ENCODE results near the gene DGCR6L. TPM values are rescaled to one million over a fixed set of nuclear protein-coding genes. Genes with fewer than 3 reads are reported as not detected.
"Not testable (repeated sequence)": the region's sequence is repeated elsewhere in the genome, so short reads cannot be mapped to it uniquely, and the experiment has no call there.

DGCR6L gene
- total RNA-seq, 6 donors from 2014 or later: 36.7 to 62.2 (median 41.9) TPM

GRCh38 chr22:20317402-20318042 lies 2.3 kb downstream of the DGCR6L start:
- 54 to 62% methylated on average over 8 of the region's 8 CpGs for WGBS, 2 donors

GRCh38 chr22:20316844-20317401 lies 2.9 kb downstream of the DGCR6L start:
- Histone ChIP-seq H3K27ac (no peak overlapping the region), H3K9me3 (no peaks in the 10 kb centered on the region), H3K36me3 (peaks cover 0 to 8% (median 2%) of the 10 kb centered on the region in 4 donors), H3K27me3 (no peaks in the 10 kb centered on the region), H3K4me1 (peaks cover 25 to 41% (median 29%) of the 10 kb centered on the region in 4 donors), H3K4me3 (no peak overlapping the region)
- no peak for ATAC-seq (ENCODE audit: low FRiP score in 2 of 2)
- no peak for TF ChIP-seq EP300 (IDR thresholded peaks at IDR 0.05)
- TF ChIP-seq POLR2A (IDR thresholded peaks at IDR 0.05): no peak
- TF ChIP-seq POLR2AphosphoS5 (IDR thresholded peaks at IDR 0.05): no peak
- TF ChIP-seq CTCF (IDR thresholded peaks at IDR 0.05): no peak
- 91 to 93% methylated on average over 8 of the region's 8 CpGs for WGBS, 2 donors
- DNase-seq: no peak

More at GRCh38 chr22:20317402-20318042, 2.3 kb downstream of the DGCR6L start:
- H3K4me3 ChIP-seq; H3K36me3 ChIP-seq; H3K27me3 ChIP-seq; H3K9me3 ChIP-seq; H3K27ac ChIP-seq; ATAC-seq (ENCODE audit: low FRiP score in 2 of 2): not testable (repeated sequence)
- peak in 5 of 6 experiments; percentile 16 to 43 (median 32) for TF ChIP-seq CTCF (IDR thresholded peaks at IDR 0.05)
- H3K4me1 ChIP-seq: peaks cover 25 to 41% (median 29%) of the 10 kb centered on the region in 4 donors
- peak in 1 of 2 donors; percentile 21 for DNase-seq

DNA sequence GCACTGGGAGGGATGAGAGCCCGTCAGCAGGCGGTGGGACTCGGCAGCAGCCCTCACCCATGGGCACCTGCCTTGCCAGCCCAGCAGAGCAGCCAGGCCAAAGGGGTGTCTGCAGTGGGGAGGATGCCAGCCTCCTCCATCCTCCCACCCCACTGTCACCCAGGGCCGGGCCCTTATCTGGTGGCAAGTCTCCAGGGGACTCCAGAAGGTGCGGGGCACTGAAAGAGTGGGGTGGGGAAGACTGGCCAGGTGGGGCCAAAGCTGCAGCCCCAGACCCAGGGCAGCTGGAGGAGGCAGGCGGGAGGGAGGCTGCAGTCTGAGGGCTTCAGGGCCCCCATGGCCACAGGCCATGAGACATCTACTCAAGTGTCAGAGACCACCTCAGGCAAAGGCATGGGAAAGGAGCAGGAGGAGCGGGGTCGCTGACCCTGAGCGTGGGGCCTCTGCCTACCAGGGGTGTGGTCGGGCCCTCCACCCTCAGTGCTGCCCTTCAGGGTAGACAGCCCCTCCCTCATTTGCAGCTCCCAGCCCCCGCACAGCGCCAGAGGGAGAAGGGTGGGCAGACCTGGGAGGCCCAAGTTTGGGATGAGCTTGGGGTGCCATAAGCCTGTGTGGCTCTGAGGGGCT lies 3.5 kb downstream of the DGCR6L start:
- 85 to 96% methylated on average over 8 to 10 of the region's 12 CpGs for WGBS, 2 donors
- DNase-seq: peak; percentile 10 to 52
- H3K4me1 ChIP-seq: peaks cover 22 to 36% (median 28%) of the 10 kb centered on the region in 4 donors
- H3K27ac ChIP-seq: no peak overlapping the region
- H3K27me3 ChIP-seq: no peaks in the 10 kb centered on the region
- H3K9me3 ChIP-seq: no peaks in the 10 kb centered on the region
- no peak for ATAC-seq (ENCODE audit: low FRiP score in 2 of 2)
- peaks cover 0 to 8% (median 2%) of the 10 kb centered on the region in 4 donors for H3K36me3 ChIP-seq
- TF ChIP-seq CTCF (IDR thresholded peaks at IDR 0.05) (no peak), EP300 (IDR thresholded peaks at IDR 0.05) (no peak), POLR2A (IDR thresholded peaks at IDR 0.05) (no peak), POLR2AphosphoS5 (IDR thresholded peaks at IDR 0.05) (no peak)
- no peak overlapping the region for H3K4me3 ChIP-seq

- ATAC-seq (ENCODE audit: low FRiP score in 2 of 2) (no peak), DNase-seq (peak; percentile 16 to 59)
Observed at GRCh38 chr22:20315337-20316216, 4.3 kb downstream of the DGCR6L start.

GRCh38 chr22:20314741-20315336 lies 5.0 kb downstream of the DGCR6L start:
- H3K27ac ChIP-seq; H3K27me3 ChIP-seq; H3K9me3 ChIP-seq; H3K4me3 ChIP-seq; ATAC-seq (ENCODE audit: low FRiP score in 2 of 2); H3K36me3 ChIP-seq: not testable (repeated sequence)
- peaks cover 14 to 26% (median 20%) of the 10 kb centered on the region in 4 donors for H3K4me1 ChIP-seq
- 90 to 94% methylated on average over 4 to 10 of the region's 12 CpGs for WGBS, 2 donors
- DNase-seq: peak; percentile 9 to 70

More at GRCh38 chr22:20315337-20316216, 4.3 kb downstream of the DGCR6L start:
- TF ChIP-seq EP300 (IDR thresholded peaks at IDR 0.05) (no peak), POLR2AphosphoS5 (IDR thresholded peaks at IDR 0.05) (no peak), POLR2A (IDR thresholded peaks at IDR 0.05) (no peak), CTCF (IDR thresholded peaks at IDR 0.05) (no peak)
- Histone ChIP-seq H3K9me3 (no peaks in the 10 kb centered on the region), H3K4me3 (no peak overlapping the region), H3K27me3 (no peaks in the 10 kb centered on the region), H3K27ac (no peak overlapping the region), H3K4me1 (peaks cover 14 to 28% (median 21%) of the 10 kb centered on the region in 4 donors), H3K36me3 (peaks cover 0 to 8% (median 2%) of the 10 kb centered on the region in 4 donors)
- WGBS, 2 donors: 90 to 97% methylated on average over 11 to 16 of the region's 25 CpGs

GRCh38 chr22:20314206-20314605 lies 5.7 kb downstream of the DGCR6L start:
- peak; percentile 7 to 37 for DNase-seq
- not testable (repeated sequence) for ATAC-seq (ENCODE audit: low FRiP score in 2 of 2); H3K9me3 ChIP-seq; H3K27me3 ChIP-seq; H3K36me3 ChIP-seq; H3K27ac ChIP-seq; H3K4me3 ChIP-seq
- 100% methylated on average over 4 of the region's 5 CpGs; no CpG with 5 or more reads in 1 of the 2 donors for WGBS, 2 donors
- H3K4me1 ChIP-seq: peaks cover 13 to 24% (median 19%) of the 10 kb centered on the region in 4 donors

All from upper lobe of left lung (tissue), 6 donors.